K562 (cell line): ENCODE data around the gene PLEKHH3. TPM values are rescaled to one million over a fixed set of nuclear protein-coding genes. Genes with fewer than 3 reads are reported as not detected.

Experiments used
- AFF4 ChIP-seq: sonication (generic); formaldehyde crosslinking; IDR thresholded peaks from 2 replicates; pipeline ENCODE4 v1.8.0; 2023; ENCODE audit warnings: mild to moderate bottlenecking, missing genetic modification reagents
- ARID4B ChIP-seq: sonication (generic); formaldehyde crosslinking; IDR thresholded peaks from 2 replicates; pipeline ENCODE4 v1.8.0; 2022; ENCODE audit warnings: mild to moderate bottlenecking, missing genetic modification reagents
- BMI1 ChIP-seq: fragments of 150-350 bp; IDR thresholded peaks from 2 replicates; pipeline ENCODE4 v1.6.1; 2014; ENCODE audit warnings: low read length
- CBX5 ChIP-seq: IDR thresholded peaks from 2 replicates; pipeline ENCODE4 v1.6.1; 2014; ENCODE audit warnings: low read depth, borderline replicate concordance
- GTF2B ChIP-seq: IDR thresholded peaks from 2 replicates; pipeline ENCODE4 v1.6.1; 2011; ENCODE audit not compliant: insufficient read length; ENCODE audit errors: extremely low read depth
- HMG20A ChIP-seq: fragments of 450-650 bp; formaldehyde crosslinking; conservative IDR thresholded peaks from 2 replicates; pipeline ENCODE4 v1.4.0; 2020; ENCODE audit warnings: mild to moderate bottlenecking, mixed read lengths
- HMG20B ChIP-seq: fragments of 250-450 bp; sonication (Bioruptor Pico); IDR thresholded peaks from 2 replicates; pipeline ENCODE4 v1.5.0; 2021; ENCODE audit warnings: mild to moderate bottlenecking
- HOMEZ ChIP-seq: fragments of 250-450 bp; sonication (Bioruptor Pico); IDR thresholded peaks from 2 replicates; pipeline ENCODE4 v1.4.0; 2020; ENCODE audit warnings: mild to moderate bottlenecking, moderate library complexity
- MEIS2 ChIP-seq: fragments of 450-650 bp; IDR thresholded peaks from 2 replicates; pipeline ENCODE4 v1.6.1; 2014; ENCODE audit warnings: mild to moderate bottlenecking; ENCODE audit not compliant: partially characterized antibody
- MIER1 ChIP-seq: fragments of 450-650 bp; IDR thresholded peaks from 2 replicates; pipeline ENCODE4 v1.6.1; 2016; ENCODE audit warnings: antibody characterized with exemption, mild to moderate bottlenecking, low read depth
- MTA1 ChIP-seq: fragments of 450-650 bp; IDR thresholded peaks from 2 replicates; pipeline ENCODE4 v1.6.1; 2017; ENCODE audit warnings: borderline replicate concordance
- NBN ChIP-seq: fragments of 450-650 bp; IDR thresholded peaks from 2 replicates; pipeline ENCODE4 v1.6.1; 2016; ENCODE audit warnings: low read depth, mild to moderate bottlenecking
- RUNX1 ChIP-seq: sonication (generic); IDR thresholded peaks from 2 replicates; pipeline ENCODE4 v1.6.1; 2016; ENCODE audit warnings: antibody characterized with exemption, low read depth
- SMARCA5 ChIP-seq: fragments of 450-650 bp; IDR thresholded peaks from 2 replicates; pipeline ENCODE4 v1.6.1; 2016
- STAT5A ChIP-seq: IDR thresholded peaks from 2 replicates; pipeline ENCODE4 v1.6.1; 2012; ENCODE audit warnings: low read length, inconsistent platforms, borderline replicate concordance
- ZBTB1 ChIP-seq: sonication (generic); formaldehyde crosslinking; IDR thresholded peaks from 2 replicates; pipeline ENCODE4 v1.8.1; 2023; ENCODE audit warnings: missing genetic modification reagents, low read depth, mild to moderate bottlenecking, borderline replicate concordance
- ZNF316 ChIP-seq: fragments of 450-650 bp; IDR thresholded peaks from 2 replicates; pipeline ENCODE4 v1.6.1; 2016
- ZNF76 ChIP-seq: fragments of 250-450 bp; sonication (Bioruptor Pico); IDR thresholded peaks from 2 replicates; pipeline ENCODE4 v1.4.0; 2020; ENCODE audit warnings: mild to moderate bottlenecking, moderate library complexity, borderline replicate concordance
- polyA plus RNA-seq, 8 experiments: library from polyadenylated mRNA; depleted of rRNA in 4 of 8; stranded (reverse) in 5 of 8; unstranded in 3 of 8; fragments of >200 nt; fragmentation: Nextera tagmentation in 2 of 8; fragmentation: Illumina TruSeq in 1 of 8; extraction: Ambion mirVana in 2 of 8; extraction: Trizol in 1 of 8; gene quantifications; 2 replicates each; pipeline versions ENCODE4 v1.2.1 to v1.2.3, GENCODE V29; 2011 to 2014; ENCODE audit warnings: inconsistent platforms in 1 of 8, missing spikeins in 1 of 8
- total RNA-seq, 7 experiments: library from RNA; depleted of rRNA in 6 of 7; stranded (reverse); fragments of >200 nt in 6 of 7; fragmentation: Illumina TruSeq in 2 of 7; extraction: Trizol in 2 of 7; gene quantifications; 2 replicates each; pipeline versions ENCODE4 v1.2.1 to v1.2.3, GENCODE V29; 2011 to 2021; ENCODE audit warnings: low replicate concordance in 1 of 7

PLEKHH3 gene
- total and polyA plus RNA-seq, 9 of the 15 experiments (the other 6 are each of a cell fraction or from before 2014, with no cell fraction given) = 0.58 to 34.5 (median 5.0) TPM

- no peak for TF ChIP-seq HOMEZ
- no peak for TF ChIP-seq BMI1
- no peak for TF ChIP-seq CBX5
- TF ChIP-seq STAT5A = peak; percentile 83
- 0 out of 2 replicates have a peak, but pooled peaks have one; percentile 48 for TF ChIP-seq NBN
- no peak for TF ChIP-seq MIER1
- no peak for TF ChIP-seq HMG20B (CRISPR knock-in tag)
- no peak for TF ChIP-seq ARID4B (CRISPR knock-in tag)
- no peak for TF ChIP-seq HMG20A (CRISPR knock-in tag)
- TF ChIP-seq MEIS2 = peak; percentile 63
- TF ChIP-seq ZNF76 (CRISPR knock-in tag) = no peak
- TF ChIP-seq GTF2B = no peak
- TF ChIP-seq MTA1 = no peak; the same call in 1 of the 2 replicates
- no peak for TF ChIP-seq AFF4 (CRISPR knock-in tag)
- peak; percentile 58 for TF ChIP-seq ZNF316
- TF ChIP-seq SMARCA5 = 0 out of 2 replicates have a peak, but pooled peaks have one; percentile 30
- TF ChIP-seq ZBTB1 (CRISPR knock-in tag) = no peak
- TF ChIP-seq RUNX1 = no peak
These were observed 52.8 kb downstream of the PLEKHH3 start (continued) for GRCh38 chr17:42623732-42624596.
